NCI-H1092 (cell line): Measurements from ENCODE around the gene ATP8A2.

Experiments
- DNase-seq: peaks from one replicate; lab custom pipeline; 2025; lab: John Stamatoyannopoulos, UW

ATP8A2 gene

DNA sequence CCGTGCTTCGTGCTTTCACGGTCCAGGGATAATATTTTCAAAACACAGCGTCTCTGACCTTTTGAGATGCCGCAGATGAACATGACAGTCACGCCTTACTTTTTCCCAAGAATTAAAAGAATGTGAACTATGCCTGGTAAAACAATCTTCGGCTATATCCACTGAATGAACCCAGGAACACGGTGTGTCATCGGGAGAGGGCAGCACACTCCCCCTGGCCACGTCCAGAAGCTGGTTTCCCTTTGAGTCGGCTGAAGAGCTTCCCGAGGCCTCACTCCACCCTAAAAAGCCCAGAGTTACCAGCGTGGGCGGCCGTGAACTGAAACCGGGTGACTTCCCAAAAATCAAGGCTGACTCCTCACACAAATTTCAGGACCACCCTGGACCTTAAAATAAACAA is 702.9 kb downstream of the ATP8A2 start:
- no peak for DNase-seq
